ENCODE results near the gene CD180.

Gene CD180

DNA sequence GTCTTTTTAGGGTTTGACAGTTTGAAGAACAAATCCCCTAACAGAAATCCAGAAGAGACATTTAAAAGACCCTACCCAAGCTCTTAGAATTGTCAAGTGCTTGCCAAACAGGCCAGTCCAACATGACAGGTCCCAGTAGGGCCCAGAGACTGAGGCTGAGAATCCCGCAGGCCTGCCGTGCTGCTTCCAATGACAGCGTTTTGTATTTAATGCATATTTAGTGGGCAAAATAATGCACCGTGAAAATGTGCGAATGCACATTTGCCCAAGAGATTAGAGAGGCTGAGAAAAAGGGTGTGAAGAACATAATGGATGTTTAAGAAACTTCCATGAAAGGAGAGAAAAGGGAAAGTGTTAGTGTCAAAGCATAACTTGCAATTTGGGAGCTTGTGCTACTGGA is 57.6 kb downstream of the CD180 start:
- in situ Hi-C loops (cut with MboI; ENCODE audit: low sequenced_read_pairs, unreplicated experiment): no loop called here
- TF ChIP-seq, protein P1, sequence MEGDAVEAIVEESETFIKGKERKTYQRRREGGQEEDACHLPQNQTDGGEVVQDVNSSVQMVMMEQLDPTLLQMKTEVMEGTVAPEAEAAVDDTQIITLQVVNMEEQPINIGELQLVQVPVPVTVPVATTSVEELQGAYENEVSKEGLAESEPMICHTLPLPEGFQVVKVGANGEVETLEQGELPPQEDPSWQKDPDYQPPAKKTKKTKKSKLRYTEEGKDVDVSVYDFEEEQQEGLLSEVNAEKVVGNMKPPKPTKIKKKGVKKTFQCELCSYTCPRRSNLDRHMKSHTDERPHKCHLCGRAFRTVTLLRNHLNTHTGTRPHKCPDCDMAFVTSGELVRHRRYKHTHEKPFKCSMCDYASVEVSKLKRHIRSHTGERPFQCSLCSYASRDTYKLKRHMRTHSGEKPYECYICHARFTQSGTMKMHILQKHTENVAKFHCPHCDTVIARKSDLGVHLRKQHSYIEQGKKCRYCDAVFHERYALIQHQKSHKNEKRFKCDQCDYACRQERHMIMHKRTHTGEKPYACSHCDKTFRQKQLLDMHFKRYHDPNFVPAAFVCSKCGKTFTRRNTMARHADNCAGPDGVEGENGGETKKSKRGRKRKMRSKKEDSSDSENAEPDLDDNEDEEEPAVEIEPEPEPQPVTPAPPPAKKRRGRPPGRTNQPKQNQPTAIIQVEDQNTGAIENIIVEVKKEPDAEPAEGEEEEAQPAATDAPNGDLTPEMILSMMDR (IDR thresholded peaks at IDR 0.05; ENCODE audit: borderline replicate concordance, control extremely low read depth, extremely low read depth, insufficient read depth, missing control alignments): no peak
- no peak for DNase-seq (ENCODE audit: low spot score)

DNA sequence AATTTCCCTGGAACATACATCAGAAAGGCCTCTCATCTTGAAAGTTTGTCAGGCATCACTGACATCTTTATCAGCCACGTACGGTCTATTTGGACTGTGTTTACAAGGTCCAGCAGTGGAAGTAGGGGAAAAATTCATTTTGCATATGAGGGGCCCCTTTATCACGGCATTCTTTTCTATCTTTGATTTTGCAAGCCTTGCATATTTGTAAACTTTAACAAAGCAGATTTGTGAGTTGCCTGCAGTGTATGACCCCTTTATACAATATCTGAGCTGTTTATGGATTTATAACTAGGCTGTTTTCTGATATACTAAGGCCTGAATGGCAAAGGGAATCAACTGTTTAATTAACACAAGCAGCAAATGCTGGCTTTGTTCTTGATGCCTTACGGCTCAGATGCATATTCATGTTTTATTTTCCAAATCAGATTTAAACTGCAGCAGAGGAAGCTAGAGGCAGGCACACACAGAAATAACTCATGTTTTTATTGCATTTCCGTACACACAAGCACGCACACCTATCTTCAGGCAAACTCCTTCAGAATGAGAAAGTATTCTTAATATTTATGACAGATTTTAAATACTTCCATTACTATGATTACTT is 61.1 kb downstream of the CD180 start:
- DNase-seq (ENCODE audit: low spot score): no peak
- TF ChIP-seq, protein P1 (IDR thresholded peaks at IDR 0.05; ENCODE audit: borderline replicate concordance, control extremely low read depth, extremely low read depth, insufficient read depth, missing control alignments): no peak
- in situ Hi-C loops (cut with MboI; ENCODE audit: low sequenced_read_pairs, unreplicated experiment): no loop called here

DNA sequence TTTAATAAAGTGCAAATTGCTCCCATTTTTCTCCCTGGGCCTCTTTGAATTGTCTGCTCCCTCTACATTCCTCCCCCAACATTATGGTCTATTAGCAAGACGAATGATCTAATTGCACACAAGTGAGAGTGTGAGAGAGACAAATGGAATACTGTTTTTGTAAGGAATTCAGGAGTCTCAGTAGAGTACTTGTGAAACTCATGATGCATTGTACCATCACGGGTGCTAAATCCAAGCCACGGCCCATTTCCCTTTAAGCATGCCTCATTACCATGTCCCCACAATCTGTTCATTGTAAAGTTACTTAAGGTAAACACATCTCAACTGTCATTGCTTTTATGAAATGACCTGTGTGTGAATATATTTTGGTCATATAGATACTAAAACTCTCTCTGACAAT is 62.8 kb downstream of the CD180 start:
- TF ChIP-seq, protein P1 (IDR thresholded peaks at IDR 0.05; ENCODE audit: borderline replicate concordance, control extremely low read depth, extremely low read depth, insufficient read depth, missing control alignments): no peak
- in situ Hi-C loops (cut with MboI; ENCODE audit: low sequenced_read_pairs, unreplicated experiment): no loop called here
- no peak for DNase-seq (ENCODE audit: low spot score)

DNA sequence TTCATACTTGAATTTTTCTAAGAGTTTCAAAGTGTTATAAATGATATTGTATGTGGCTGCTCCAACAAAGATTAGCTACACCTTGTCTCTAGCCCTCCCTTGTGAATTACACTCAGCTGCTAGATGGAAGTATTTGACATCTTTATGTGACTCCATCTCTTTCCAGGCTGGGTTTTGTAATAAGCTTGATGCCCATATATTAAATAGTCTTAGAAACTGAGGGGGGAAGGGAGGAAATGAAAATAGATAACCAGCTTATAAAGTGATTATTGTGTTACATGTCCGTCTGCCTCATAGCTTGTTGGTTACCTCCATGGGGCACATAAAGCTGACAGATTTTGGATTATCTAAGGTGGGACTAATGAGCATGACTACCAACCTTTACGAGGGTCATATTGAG is 63.4 kb downstream of the CD180 start:
- TF ChIP-seq, protein P1 (IDR thresholded peaks at IDR 0.05; ENCODE audit: borderline replicate concordance, control extremely low read depth, extremely low read depth, insufficient read depth, missing control alignments): no peak
- no peak for DNase-seq (ENCODE audit: low spot score)
- in situ Hi-C loops (cut with MboI; ENCODE audit: low sequenced_read_pairs, unreplicated experiment): no loop called here

DNA sequence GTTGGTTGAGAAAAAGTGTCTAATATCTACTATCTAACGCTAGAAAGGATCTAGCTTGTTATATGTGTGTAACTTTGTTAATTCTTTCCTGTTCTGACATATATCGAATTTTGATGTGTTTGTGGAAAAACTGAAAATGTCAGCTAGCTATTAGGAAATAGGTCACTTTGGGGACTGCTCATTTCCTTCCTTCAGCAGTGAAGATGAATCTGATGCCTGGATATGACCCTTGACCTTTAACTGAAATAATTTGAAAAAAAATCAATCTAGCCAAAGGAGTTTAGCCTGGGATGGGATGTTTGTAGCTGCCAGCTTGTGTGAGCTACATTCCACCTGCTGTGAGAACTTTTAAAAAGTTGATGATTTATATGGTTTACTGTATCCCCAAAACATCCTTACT is 66.8 kb downstream of the CD180 start:
- TF ChIP-seq, protein P1 (IDR thresholded peaks at IDR 0.05; ENCODE audit: borderline replicate concordance, control extremely low read depth, extremely low read depth, insufficient read depth, missing control alignments): no peak
- in situ Hi-C loops (cut with MboI; ENCODE audit: low sequenced_read_pairs, unreplicated experiment): no loop called here
- DNase-seq (ENCODE audit: low spot score): no peak

All from GM13976 (cell line).